ENCODE measurements around the gene SAP25.

SAP25 gene

DNA sequence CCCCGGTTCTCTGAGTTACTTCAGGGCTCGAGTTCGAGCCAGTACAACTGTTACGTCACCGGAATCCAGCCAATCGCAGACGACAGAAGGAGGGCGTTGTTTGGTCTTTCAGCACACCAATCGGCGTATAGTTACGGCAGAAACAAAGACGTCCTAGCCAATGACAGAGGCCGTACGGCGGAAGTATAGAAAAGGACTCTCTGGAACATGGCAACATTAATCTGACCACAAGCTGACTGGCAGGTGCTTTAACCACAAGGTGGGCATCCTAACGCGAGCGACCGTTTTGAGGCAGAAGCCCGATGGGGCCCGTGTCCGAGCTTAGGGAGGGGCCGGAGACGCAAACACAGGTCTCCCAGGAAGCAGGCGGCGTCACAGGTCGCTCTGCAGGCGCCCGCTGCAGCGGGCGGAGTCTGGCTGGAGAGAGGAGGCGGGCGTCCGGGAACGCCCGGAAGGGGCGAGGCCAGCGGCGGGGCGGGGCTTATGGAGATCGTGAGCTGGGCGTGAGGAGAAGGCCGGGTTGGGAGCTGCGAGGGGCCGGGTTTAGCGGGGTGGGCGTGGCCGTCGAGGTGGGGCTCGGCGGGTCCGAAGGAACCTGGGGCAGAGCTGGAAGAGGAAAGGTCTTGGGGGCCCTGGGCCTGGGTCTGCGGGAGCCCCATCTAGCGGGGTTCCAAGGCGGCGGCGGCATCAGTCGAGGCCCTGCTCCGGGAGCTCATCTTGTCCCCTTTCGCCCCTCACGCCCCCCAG lies 38.5 kb upstream of the SAP25 start, which contains the start of gene MOSPD3:
TSS of gene MOSPD3 (plus strand) at position 558 of the 747 bp plus-strand sequence. CDS start 252 bp downstream, outside the sequence.
- TF ChIP-seq, protein P1, sequence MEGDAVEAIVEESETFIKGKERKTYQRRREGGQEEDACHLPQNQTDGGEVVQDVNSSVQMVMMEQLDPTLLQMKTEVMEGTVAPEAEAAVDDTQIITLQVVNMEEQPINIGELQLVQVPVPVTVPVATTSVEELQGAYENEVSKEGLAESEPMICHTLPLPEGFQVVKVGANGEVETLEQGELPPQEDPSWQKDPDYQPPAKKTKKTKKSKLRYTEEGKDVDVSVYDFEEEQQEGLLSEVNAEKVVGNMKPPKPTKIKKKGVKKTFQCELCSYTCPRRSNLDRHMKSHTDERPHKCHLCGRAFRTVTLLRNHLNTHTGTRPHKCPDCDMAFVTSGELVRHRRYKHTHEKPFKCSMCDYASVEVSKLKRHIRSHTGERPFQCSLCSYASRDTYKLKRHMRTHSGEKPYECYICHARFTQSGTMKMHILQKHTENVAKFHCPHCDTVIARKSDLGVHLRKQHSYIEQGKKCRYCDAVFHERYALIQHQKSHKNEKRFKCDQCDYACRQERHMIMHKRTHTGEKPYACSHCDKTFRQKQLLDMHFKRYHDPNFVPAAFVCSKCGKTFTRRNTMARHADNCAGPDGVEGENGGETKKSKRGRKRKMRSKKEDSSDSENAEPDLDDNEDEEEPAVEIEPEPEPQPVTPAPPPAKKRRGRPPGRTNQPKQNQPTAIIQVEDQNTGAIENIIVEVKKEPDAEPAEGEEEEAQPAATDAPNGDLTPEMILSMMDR (IDR thresholded peaks at IDR 0.05; ENCODE audit: extremely low read depth, missing control alignments) = no peak

DNA sequence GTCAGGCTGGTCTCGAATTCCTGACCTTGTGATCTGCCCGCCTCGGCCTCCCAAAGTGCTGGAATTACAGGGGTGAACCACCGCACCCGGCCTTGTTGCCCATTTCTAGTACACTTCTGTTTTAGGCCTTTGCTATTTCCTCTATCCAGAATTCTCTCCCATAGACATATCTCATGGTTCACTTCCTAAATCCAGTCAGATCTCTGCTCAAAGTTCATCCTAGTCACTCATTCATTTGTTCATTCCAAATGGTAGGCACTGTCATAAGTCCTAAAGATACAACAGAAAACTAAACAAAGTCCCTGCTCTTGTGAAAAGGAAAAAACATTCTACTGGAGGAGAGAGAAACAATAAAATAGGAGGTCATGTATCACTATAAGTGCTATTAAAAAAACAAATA lies 36.3 kb upstream of the SAP25 start:
- DNase-seq (ENCODE audit: low spot score) = no peak
- TF ChIP-seq, protein P1 (IDR thresholded peaks at IDR 0.05; ENCODE audit: extremely low read depth, missing control alignments) = no peak

More for the DNA sequence above, 38.5 kb upstream of the SAP25 start, which contains the start of gene MOSPD3:
- peak; percentile 99 for DNase-seq (ENCODE audit: low spot score)

DNA sequence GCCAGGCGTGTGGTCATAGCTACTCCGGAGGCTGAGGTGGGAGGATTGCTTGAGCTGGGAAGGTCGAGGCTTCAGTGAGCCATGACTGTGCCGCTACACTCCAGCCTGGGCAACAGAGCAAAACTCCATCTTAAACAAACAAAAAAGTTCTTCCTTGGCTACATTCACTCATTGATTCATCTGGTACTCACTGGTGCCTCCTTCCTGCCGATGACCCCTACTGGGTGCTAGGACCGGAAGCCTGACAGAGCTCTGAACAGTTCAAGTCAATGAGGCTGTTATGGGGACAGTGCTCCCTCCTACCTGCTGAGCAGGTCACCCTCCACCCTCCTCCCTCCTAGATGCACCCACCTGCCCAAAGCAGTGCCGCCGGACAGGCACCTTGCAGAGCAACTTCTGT lies 33.4 kb upstream of the SAP25 start:
- TF ChIP-seq, protein P1 (IDR thresholded peaks at IDR 0.05; ENCODE audit: extremely low read depth, missing control alignments) = no peak
- DNase-seq (ENCODE audit: low spot score) = no peak

DNA sequence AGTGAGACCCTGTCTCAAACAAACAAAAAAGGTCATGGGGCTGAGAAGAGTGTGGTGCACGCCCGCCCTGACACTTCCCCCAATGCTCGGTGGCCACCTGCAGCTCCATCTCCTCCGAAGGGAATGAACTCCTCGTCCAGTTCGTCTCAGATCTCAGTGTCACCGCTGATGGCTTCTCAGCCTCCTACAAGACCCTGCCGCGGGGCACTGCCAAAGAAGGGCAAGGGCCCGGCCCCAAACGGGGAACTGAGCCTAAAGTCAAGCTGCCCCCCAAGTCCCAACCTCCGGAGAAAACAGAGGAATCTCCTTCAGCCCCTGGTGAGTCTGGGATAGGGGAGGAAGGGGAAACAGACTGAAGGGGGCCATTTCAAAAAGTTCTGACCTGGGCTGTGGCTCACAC lies 32.6 kb upstream of the SAP25 start:
- DNase-seq (ENCODE audit: low spot score) = no peak
- TF ChIP-seq, protein P1 (IDR thresholded peaks at IDR 0.05; ENCODE audit: extremely low read depth, missing control alignments) = no peak

DNA sequence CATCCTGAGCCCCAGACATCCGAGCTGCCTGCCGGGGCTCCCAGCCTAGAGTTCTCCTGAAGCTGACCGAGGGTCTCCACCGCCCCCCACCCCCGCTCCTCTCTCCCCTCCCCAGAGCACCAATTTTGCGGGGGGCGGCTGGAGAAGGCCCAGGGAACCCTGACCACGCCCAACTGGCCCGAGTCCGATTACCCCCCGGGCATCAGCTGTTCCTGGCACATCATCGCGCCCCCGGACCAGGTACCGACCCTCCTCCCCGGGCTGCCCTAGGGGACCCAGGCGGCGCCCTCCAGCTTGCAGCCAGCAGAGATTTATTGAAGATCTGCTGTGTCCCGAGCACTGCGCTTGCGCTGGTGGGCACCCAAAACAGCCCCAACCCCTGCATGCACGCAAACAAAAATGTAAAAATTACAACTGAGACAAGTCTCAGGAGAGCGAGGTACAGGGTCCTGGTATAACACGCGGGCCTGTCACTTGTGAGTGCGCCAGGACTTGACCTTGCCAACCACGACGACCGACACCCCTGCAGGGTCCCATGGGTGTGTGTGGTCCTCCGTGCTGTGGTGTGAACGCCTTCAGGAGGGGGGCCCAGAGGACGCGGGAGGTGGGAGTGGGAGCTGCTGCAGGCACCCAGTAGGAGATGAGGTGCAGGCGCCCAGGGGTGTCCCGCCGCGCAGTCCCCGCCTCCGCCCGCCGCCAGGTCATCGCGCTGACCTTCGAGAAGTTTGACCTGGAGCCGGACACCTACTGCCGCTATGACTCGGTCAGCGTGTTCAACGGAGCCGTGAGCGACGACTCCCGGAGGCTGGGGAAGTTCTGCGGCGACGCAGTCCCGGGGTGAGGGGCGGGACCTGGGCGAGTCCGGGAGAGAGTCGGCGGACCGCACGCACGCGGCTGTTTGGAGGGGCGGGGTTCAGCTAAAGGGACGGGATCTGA lies 31.5 kb upstream of the SAP25 start:
- TF ChIP-seq, protein P1 (IDR thresholded peaks at IDR 0.05; ENCODE audit: extremely low read depth, missing control alignments) = no peak
- no peak for DNase-seq (ENCODE audit: low spot score)

DNA sequence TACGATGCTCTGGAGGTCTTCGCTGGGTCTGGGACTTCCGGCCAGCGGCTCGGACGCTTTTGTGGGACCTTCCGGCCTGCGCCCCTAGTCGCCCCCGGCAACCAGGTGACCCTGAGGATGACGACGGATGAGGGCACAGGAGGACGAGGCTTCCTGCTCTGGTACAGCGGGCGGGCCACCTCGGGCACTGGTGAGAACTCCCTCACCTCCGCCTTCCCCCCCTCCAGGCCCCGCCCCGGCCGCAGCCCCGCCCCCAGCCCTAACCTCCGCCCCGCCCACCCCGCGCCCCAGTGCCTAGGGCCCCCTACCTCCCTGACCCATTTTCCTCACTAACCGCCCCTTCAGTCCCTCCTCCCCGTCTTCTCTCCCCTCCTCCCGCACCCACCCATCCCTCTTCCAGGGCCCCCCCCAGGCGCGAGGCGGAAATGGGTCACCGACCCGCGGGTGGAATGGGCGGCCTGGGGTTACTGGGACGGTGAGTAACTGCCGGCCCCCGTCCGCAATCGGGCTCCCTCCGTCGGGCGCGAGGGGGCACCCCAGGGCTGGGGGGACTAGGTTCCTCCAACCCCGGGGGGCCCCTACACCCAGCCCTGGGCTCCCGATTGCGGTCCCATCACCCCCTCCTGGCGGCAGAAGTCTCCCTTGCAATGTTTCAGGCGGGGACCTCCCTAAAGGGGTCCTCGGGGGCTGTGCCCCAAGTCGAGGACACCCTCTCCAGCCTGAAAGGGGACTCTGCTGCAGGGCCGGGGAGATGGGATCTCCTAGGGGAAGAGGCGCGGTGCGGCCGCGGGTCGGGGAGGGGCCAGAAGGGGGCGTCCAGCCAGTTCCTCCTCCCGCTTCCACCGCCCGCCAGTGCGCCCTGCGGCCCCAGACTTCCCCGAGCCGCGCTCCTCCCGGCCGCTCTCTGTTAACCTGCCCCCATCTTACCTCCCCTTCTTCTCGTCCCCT lies 30.6 kb upstream of the SAP25 start:
- peak; percentile 91 for DNase-seq (ENCODE audit: low spot score)

More for the DNA sequence above, 30.6 kb upstream of the SAP25 start:
- TF ChIP-seq, protein P1 (IDR thresholded peaks at IDR 0.05; ENCODE audit: extremely low read depth, missing control alignments) = peak; percentile 39
